NCI-H82 (cell line): ENCODE data around the gene UTP14A.
A peak's percentile ranks its signal among the peaks of the same experiment; 100 is the strongest.

ENCODE experiments used
- DNase-seq: peaks from one replicate; lab custom pipeline; 2025; lab: John Stamatoyannopoulos, UW

UTP14A gene

DNA sequence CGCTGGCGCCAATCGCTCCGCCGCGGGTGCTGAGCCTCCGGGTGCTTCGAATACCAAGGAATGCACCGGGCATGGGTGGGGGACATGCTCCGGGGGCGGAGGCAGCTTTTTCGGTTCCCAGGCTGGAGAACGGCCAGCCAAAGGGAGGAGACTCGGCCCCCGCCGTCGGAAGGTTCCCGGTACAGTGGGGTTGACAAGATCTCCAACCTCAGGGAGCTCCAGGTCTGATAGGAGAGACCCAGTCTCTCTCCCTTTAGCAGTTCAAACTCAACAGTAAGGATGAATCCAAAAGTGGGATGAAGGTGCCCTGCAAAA, 47.3 kb downstream of the UTP14A start:
- DNase-seq: no peak

DNA sequence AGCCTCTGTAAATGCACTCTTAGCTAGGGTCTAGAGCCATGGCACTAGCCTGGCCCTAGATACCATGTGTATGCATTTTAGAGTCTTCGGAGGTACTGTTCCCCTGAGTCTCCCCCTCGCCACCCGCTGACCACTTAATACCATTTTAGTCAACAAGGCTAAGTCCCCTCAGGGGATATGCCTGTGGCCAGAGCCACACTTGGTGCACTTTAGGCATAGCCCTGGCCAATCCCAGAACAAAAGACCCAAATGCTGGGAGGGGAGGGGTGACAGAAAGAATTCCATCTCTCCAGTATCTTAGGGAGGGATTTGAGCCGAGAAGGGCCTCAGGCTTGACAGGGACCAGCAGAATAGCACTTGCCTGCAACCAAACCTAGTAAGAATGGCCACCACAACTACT, 47.9 kb downstream of the UTP14A start:
- DNase-seq: no peak

DNA sequence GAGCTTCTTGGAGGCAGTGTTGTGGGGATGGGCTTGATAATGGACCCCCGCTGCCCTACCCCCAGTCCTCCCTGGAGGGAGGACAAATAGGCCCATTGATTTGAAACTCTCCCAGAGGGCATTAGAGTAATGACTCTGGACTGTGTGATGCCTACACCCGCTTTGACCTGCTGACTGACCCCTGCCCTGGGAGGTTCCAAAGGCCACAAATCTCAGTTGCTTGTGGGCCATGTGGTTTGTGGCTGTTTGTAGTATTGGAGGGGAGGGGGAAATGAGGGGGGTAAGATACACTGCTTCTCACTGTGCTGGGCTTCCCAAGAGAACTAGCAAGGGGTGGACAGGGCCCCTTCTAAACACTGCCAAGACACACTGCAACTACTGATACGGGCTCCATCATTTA, 48.8 kb downstream of the UTP14A start:
- DNase-seq: no peak

DNA sequence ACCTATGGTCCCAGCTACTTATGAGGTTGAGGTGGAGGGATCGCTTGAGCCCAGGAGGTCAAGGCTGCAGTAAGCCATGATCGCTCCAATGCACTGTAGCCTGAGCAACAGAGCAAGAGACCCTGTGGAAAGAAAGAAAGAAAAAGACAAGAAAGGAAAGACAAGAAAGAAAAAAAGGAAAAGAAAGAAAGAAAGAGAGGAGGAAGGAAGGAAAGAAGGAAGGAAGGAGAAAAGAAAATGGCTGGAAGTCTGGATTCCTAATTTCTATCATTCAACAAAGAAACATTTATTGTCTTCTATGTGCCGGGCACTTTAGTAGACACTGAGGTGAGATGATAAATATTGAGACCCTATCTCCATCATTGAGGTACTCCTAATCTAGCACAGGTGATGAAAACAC, 49.7 kb downstream of the UTP14A start:
- DNase-seq: no peak

DNA sequence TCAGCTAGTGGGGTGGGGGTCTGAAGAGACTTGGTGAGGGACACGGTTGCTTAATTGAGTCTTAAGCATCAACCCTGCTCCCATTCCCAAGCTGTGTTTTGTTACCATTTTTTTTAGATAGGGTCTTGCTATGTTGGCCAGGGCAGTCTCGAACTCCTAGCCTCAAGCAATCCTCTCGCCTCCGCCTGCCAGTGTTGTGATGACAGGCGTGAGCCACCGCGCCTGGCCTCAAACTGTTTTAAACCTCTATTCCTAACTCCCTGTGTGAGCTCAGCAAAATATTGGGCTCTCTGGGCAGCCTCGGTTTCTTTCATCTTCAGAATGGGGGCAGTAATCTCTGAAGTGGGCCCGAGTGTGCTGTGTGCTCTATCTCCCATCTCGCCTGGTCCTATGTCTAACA, 50.2 kb downstream of the UTP14A start:
- DNase-seq: no peak

DNA sequence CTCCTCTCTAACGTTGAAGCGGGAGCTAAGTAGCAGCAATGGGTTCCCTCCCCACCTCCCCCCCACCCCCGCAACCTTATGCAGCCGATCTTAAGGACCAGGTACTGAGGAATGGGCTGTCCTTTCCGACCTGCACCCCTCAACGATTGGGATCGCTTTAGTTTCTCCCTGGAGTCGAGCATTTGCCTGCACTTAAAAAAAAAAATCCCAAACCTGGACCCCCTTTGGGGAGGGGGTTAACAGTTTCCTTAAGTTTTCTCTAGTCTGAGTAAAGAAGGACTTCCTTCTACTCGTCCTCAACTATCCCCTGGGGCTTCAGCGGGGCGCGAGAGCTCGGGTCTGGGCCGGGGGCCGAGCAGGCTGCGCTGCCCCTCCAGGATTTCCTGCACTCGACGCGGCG, 50.8 kb downstream of the UTP14A start:
- no peak for DNase-seq

DNA sequence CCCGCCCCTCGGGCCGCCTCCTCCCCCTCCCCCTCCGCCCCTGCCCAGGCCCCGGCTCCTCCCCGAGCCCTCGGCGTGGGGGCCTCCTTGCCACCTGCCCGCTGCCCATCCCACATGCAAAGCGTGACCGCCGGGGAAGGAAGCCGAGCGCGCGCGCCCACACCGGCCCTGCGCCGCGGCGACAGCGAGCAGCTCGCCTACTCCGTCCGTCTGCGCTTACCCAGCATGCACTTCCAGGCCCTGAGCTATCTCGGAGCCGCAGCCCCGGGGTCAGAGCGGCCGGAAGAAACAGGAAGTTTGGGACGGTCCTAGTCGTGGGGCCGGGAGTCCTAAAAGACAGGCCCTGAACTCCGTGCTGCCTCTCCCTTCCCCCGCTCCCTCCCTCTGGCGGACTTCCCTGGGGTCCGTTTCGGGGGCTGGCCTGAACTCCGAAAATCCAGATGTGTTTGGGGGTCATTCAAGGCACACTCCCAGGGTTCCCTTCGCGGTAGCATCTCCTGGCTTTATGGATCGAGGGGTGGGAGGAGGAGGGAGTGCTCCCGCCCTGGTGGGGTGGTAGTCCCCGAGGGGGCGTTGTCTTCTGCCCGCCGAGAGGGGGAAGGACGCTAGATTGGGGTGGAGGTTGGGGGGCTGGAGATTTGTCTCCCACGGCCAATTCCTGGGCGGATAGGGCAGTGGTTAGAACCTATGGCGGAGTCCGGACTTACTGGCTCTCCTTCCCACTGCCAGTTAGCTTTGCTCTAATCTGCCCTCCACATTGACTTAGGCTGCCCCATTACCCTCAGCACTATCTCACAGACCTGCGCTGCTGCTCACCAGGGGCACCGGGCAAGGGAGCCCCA, 51.5 kb downstream of the UTP14A start:
- peak; percentile 57 for DNase-seq

DNA sequence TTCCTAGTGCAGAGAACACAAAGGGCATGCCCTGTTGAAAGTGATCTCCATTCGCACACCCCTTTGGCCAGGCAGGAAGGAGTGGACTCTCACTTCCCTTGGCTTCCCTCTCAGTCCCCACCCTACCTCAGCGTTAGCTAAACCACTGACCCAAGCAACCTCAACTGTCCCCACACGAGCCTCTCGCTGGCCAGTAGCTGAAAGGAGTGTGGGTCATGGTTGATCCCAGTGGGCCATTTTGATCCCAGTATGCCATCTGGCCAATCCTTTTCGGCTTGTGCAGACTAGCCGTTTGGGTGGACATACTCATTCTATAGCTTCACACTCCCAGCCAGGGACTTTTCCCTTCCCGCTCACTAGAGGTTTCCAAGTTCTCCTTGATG, 52.1 kb downstream of the UTP14A start:
- no peak for DNase-seq

DNA sequence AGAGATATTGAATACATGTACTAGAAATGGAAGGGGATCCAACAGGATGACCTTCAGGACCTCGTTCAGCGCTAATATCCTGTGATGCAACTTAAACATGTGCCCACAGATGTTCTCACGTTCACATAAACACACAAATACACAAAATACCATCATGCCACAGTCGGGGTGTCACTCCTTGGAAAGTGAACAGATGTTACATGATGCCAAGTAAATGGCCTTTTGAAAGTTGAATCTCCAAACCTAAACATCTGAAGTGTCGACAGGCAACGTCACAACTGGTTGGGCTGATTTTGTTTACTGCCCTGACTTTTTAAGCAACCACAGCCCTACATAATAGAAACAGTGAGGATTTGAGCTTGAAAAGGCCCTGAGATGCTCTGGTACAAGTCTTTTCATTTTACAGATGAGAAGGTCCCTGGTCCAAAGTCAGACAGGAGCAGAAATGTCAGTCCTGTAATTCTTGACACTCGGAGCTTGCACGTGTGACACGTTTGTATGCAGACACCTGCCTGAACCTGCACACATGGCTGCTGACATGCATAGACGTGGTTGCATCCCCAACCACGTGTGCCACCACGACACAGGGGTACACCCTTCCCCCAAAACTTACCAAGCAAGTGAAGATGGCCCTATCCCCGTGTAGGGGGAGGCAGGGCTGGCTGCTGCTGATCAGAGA, 53.0 kb downstream of the UTP14A start:
- no peak for DNase-seq

DNA sequence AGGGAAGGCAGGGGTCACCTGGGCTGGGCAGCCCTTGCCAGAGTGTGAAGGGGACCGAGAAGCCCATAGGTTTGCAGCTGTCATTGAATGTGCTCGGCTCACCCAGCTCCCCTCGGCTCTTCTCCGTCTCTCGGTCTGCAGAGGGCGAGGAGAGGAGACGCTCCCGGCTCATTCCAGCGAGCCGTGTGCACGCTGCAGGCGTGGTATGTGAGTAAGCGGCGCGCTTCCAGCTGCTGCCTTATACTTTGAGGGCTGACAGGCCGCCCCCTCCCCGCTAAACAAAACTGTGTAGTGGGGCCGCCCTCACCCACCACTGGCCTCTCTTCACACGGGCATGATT, 53.5 kb downstream of the UTP14A start:
- peak; percentile 42 for DNase-seq

DNA sequence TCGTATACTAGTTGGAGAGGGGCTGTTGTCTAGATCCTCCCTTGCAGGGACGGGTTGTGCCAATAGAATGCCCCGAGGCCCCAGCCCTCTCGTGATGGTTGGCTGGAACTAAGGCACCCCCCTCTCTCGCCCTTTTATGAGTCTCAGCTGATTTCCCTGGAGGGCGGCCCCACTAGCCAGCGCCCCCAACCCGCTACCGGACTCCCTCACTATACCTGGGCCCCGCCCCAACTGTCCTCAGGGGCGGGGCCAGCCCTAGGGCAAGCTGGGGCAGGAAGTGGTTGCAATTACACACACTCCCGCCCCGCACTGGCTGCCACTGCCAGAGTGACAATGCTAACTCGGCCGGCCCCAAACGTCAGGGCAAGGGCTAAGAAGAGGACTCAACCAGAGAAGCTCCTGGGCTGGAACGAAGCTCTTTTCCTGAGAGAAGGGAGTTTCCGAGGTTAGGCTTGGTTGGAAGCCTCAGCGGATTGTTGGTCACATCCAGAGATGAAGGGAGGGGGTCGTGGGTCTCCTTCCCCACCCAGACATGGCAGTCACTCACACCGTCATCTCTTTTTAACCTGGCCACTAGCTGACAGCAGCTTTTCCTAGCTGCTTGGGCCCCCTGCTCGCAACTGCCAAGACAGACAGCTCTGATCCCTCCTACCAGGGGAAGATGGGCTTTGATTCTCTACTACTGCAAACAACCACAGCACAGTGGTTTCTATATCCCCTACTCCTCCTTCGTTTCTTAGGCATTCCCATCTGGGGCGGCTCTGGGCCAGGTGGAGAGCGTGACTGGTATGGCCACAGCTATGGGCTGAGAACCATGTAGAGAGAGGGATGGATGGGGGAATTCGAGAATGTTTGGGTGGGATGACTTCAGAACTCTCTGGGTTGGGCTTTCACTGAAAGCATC, 55.5 kb downstream of the UTP14A start:
- DNase-seq: peak; percentile 74

DNA sequence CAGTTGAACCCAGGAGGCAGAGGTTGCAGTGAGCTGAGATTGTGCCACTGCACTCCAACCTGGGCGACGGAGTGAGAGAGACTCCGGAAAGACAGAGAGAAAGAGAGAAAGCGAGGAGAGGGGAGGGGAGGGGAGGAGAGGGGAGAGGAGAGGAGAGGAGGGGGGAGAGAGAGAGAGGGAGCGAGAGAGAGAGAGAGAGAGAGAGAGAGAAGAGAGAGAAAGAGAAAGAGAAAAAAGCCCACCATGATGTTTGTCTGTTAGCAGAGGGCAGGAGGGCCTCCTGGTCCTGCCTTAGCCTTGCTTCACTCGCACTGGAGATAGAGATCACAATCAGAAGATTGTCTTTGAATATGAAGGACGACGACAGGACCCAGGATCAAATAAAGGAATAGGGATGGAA, 57.8 kb downstream of the UTP14A start:
- DNase-seq: no peak

DNA sequence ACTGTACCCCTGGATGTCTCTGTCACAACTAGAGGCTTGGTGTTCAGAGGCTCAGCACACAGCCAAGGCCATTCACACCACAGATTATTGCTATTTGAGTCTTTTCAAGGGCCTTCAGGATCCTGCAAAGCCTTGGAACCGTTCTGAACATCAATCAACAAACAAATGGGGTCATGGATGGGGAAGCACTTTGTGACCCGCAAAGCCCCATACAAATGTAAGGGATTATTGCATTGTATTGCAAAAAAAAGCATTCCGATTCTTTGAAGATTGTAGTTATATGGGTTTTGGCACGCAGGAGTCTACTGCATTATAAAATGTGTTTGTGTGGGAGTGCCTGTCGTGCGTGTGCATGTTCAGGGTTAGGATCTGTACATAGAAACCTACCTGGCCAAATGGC, 59.2 kb downstream of the UTP14A start:
- no peak for DNase-seq

DNA sequence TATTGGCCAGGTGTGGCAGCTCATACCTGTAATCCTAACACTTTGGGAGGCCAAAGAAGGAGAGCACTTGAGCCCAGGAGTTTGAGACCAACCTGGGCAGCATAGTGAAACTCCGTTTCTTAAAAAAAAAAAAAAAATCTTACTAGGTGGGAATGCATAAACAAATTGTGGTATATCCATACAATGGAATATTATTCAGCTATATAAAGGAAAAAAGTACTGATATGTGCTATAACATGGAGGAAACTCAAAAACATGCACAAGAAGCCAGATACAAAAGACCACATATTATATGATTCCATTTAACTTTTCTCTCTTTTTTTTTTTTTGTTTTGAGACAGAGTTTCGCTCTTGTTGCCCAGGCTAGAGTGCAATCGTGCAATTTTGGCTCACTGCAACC, 63.0 kb downstream of the UTP14A start:
- no peak for DNase-seq

DNA sequence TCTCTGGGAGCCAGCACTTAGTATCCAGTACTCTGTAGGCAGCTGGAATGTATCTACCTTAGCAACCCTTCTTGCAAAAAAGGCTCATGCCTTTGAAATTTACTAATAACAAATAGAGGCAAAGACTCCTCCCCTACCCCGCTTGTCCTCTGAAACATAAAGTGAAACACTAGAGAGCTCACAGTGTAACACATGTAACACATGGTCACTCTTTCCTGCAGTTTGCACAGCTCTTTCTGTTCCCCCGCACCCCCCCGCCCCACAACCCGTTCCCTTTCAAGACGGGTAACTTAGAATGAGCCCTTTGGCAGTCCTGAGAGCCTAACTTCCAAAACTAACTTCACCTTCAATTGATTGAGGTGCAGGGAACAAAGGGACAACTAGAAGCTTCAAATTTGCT, 70.5 kb downstream of the UTP14A start:
- DNase-seq: no peak
